ENCODE data around the gene METTL3.

GRCh38 chr14:21525571-21525961 lies 14.4 kb upstream of the METTL3 start:
- TF ChIP-seq EZH2phosphoT487 (IDR thresholded peaks at IDR 0.05; ENCODE audit: borderline replicate concordance) (no peak), CTCF (conservative IDR thresholded peaks at IDR 0.05; ENCODE audit: low read length) (no peak)

Data from Loucy (cell line).